Measurements from ENCODE around the gene SKIC2.

The SKIC2 gene

DNA sequence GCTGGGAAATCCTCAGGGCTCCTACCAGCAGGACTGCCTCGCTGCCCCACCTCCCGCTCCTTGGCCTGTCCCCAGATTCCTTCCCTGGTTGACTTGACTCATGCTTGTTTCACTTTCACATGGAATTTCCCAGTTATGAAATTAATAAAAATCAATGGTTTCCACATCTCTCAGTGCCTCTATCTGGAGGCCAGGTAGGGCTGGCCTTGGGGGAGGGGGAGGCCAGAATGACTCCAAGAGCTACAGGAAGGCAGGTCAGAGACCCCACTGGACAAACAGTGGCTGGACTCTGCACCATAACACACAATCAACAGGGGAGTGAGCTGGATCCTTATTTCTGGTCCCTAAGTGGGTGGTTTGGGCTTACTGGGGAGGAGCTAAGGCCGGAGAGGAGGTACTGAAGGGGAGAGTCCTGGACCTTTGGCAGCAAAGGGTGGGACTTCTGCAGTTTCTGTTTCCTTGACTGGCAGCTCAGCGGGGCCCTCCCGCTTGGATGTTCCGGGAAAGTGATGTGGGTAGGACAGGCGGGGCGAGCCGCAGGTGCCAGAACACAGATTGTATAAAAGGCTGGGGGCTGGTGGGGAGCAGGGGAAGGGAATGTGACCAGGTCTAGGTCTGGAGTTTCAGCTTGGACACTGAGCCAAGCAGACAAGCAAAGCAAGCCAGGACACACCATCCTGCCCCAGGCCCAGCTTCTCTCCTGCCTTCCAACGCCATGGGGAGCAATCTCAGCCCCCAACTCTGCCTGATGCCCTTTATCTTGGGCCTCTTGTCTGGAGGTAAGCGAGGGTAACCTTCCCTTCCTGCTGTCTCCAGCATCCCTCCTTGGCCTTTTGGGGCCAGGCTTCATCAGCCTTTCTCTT is 13.2 kb upstream of the SKIC2 start, which contains the start of gene CFB:
CFB (plus strand) TSS at position 589 of the 863 bp plus-strand sequence; CDS start at position 716, 127 bp downstream.
- DNase-seq: no peak

DNA sequence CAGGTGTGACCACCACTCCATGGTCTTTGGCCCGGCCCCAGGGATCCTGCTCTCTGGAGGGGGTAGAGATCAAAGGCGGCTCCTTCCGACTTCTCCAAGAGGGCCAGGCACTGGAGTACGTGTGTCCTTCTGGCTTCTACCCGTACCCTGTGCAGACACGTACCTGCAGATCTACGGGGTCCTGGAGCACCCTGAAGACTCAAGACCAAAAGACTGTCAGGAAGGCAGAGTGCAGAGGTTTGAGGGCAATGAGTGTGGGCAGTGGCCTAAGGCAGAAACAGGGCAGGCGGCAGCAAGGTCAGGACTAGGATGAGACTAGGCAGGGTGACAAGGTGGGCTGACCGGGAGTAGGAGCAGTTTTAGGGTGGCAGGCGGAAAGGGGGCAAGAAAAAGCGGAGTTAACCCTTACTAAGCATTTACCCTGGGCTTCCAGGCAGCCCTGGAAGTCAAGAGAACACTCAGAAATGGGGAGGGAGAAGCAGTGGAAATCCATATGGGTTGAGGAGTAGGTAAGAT is 12.5 kb upstream of the SKIC2 start:
- no peak for DNase-seq

DNA sequence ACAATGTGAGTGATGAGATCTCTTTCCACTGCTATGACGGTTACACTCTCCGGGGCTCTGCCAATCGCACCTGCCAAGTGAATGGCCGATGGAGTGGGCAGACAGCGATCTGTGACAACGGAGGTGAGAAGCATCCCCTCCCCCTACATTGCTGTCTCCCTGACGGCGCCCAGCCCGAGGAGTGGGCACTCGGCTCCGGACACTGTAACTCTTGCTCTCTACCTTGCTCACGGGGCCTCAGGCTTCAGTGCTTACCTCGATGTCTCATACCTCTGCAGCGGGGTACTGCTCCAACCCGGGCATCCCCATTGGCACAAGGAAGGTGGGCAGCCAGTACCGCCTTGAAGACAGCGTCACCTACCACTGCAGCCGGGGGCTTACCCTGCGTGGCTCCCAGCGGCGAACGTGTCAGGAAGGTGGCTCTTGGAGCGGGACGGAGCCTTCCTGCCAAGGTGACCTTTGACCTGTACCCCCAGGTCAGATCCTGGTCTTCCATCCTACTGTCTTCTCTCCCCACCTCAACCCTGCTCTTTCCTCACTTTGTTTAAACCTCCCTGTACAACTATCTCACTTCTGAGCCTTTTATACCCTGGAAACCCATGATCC is 11.8 kb upstream of the SKIC2 start:
- DNase-seq: no peak

DNA sequence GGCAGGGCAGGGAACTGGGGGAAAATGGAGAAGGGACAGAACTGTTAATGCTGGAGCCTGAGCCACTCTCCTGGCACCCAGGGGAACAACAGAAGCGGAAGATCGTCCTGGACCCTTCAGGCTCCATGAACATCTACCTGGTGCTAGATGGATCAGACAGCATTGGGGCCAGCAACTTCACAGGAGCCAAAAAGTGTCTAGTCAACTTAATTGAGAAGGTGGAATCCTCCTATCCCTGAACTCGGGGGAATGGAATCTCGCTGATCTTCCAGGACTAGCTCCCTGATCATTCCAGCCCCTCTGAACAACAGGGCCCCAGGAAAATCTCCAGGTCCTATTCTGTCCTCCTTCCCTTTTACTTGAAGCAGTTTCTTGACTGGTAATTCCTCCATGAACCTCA is 11.1 kb upstream of the SKIC2 start:
- DNase-seq: no peak

DNA sequence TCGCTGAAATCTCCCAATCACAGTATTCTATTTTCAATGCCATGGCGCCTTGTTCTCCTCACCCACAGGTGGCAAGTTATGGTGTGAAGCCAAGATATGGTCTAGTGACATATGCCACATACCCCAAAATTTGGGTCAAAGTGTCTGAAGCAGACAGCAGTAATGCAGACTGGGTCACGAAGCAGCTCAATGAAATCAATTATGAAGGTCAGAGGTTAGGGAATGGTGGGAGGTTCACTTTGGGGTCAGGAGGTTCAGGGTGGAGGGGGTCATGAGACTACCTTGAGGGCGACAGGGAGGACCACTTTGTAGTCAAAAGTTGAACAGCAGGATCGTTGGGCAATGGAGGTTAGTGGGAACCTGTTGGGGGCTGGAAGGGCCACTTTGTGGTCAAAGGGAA is 10.7 kb upstream of the SKIC2 start:
- DNase-seq: no peak

DNA sequence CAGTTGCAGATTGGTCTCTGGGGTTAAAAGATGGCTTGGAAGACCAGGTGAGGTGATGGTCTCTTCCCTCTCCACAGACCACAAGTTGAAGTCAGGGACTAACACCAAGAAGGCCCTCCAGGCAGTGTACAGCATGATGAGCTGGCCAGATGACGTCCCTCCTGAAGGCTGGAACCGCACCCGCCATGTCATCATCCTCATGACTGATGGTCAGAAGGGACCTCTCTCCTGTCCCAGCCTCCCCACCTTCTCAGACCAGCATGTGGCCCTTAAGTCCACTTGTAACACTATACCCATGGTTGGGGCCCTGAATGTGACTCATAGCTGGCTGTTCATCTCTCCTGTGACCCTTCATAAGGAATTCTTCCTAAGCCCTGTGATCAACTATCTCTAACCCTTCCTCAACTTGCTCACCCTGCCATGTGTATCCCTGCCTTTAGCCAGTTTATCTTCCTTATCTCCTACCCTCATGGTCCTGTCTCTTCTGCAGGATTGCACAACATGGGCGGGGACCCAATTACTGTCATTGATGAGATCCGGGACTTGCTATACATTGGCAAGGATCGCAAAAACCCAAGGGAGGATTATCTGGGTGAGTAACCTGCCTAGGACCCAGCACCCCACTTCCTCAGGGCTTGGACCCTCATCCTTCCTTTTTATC is 10.1 kb upstream of the SKIC2 start:
- DNase-seq: no peak

DNA sequence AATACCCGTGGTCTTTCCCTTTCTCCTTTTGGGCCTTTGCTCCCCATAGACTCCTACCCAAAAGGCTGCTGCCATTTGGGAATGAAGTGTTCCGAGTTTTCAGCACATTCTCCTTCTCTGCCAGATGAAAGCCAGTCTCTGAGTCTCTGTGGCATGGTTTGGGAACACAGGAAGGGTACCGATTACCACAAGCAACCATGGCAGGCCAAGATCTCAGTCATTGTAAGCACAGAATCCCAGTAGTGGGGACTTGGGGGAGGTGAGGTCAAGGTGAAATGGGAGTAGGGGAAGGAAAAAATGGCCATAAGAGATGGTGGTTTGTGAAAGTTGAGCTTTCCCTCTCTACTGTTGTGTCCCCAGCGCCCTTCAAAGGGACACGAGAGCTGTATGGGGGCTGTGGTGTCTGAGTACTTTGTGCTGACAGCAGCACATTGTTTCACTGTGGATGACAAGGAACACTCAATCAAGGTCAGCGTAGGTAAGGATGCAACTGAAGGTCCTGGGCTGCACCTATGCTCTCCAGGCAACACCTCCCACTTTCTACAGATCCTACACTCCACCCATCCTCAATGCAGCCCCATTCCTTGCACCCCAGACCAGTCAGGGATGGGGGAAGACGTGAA is 8.9 kb upstream of the SKIC2 start:
- DNase-seq: no peak

DNA sequence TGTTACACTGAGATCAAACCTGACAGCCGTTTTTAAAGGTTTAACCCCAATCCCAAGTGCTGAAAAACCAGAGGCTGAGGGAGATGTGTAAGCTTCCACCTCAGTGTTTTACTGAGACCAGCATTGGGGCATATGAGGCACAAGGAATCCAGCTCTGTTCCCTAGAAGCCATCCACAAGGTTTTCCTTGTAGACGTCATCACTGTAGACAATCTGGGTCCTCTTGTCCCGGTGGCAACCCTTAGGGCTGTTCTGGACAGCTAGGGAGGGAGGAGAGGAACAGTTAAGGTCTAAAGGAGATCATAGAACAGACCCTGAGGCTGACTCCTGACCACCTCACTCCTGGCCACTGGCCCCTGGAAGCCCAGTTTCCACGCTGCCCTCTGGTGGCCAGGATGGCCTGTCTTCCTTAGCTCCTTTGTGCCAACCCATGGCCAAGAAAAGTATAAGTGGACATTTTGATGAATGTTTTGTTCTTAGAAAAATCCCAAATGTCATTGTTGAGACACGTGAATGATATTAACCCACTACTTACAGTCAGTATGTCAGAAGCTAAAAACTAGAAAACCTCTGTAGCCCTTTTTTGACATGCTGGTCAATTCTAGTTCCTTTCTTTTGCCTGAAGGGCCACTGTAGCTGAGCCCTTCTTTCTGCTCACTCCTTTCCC is 6.7 kb upstream of the SKIC2 start:
- DNase-seq: no peak

DNA sequence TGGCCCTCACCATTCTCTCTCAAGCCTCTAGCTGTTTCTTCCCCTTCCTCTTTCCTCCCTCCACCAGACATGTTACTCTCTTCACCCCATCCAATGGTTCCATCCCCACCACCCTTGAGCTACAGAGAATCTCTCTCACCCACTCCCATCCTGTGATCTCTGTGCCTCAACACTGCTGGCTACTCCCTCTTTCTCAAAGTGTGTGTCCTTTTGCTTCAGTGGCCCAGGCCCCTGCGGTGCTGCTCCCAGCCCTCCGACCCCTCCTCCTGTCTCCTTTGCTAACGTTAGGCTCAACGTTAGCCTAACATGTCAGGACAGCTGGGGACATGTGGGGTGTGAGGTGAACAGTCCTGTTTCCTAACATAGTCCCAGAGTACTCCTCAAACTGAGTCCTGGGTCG is 6.1 kb upstream of the SKIC2 start:
- DNase-seq: no peak

DNA sequence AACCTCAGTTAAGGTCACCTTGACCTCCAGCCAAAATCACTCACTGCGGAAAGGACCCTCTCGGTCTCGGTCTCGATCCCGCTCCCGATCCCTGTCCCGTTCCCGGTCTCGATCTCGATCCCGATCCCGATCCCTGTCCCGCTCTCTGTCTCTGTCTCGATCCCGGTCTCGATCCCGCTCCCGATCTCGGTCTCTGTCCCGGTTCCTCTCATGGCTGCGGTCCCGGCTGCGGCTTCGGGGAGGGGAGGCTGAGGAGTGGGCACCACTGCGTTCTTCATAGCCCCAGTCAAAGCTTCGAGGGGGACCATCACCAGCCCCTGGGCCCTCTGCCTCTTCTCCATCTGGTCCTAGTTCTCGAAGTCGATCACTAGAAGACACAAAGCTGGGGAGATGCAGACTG is 4.5 kb upstream of the SKIC2 start:
- DNase-seq: no peak

DNA sequence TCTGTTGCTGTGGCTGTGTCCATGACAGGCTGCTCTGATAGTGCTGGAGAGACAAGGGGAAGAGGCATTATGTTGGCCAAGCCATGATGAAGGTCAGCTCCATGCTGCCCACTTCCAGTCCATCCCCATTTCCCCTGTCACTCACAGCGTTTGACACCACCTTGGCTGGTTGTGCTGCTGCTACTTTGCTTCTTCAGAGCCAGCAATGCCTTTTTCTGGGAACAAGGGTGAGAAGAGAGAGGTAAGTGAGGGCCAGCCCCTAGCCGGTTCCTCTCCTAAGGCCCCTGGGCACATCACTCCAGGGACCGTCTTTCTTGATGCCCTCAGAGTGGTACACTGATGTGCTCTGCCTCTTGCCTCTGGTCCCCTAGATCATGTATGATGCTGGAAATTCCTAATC is 2.2 kb upstream of the SKIC2 start:
- DNase-seq: no peak

DNA sequence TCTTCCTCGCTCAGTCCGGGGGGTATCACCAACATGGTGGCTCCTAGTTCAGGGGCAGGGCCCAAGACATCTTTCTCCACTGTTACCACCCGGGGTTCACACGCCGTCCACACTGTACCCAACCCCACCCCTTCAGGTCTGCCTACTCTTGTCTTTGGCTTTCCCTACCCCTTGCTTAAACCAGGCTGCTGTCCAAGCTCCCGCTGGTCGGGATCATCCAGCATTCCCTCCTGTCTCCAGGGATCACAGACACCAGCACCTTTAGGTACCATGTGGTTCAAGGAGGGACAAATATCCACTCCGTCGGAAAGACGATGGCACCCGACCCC is 599 bp upstream of the SKIC2 start:
- DNase-seq: no peak

DNA sequence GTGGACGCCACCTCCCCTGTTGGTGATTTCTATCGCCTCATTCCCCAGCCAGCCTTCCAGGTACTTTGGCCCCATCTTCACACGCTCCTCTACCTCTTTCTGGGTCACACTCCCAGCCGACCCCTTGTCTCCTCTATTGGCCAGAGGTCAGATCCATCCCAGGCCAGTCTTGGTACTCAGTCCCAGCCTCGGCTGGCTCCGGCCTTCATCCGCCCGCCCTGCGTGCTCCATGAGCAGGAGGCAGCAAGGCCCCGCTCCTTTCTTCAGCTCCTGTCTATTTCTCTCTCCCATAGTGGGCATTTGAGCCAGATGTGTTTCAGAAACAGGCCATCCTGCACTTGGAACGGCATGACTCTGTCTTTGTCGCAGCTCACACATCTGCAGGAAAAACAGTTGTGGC is 2.6 kb downstream of the SKIC2 start:
- no peak for DNase-seq

DNA sequence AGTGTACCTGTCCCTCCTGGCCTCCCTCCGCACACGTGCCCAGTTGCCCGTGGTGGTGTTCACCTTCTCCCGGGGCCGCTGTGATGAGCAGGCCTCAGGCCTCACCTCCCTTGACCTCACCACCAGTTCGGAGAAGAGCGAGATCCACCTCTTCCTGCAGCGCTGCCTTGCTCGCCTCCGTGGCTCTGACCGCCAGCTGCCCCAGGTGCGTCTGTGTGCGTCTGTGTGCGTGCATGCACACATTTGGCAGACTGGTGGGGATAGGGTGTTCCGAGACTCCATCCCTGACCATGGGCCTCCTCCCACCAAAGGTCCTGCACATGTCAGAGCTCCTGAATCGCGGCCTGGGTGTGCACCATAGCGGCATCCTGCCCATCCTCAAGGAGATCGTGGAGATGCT is 4.9 kb downstream of the SKIC2 start:
- no peak for DNase-seq

DNA sequence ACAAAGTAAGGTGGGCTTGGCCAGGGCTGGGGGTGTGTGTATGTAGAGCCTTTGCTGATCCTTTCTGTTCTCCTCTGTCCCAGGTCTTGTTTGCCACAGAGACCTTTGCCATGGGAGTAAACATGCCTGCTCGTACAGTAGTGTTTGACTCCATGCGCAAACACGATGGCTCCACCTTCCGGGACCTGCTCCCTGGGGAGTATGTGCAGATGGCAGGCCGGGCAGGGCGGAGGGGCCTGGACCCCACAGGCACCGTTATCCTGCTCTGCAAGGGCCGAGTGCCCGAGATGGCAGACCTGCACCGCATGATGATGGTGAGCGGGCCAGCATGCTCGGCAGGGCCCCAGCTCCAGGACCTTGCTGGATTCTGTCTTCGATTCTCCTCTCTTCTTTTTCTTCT is 6.7 kb downstream of the SKIC2 start:
- no peak for DNase-seq

DNA sequence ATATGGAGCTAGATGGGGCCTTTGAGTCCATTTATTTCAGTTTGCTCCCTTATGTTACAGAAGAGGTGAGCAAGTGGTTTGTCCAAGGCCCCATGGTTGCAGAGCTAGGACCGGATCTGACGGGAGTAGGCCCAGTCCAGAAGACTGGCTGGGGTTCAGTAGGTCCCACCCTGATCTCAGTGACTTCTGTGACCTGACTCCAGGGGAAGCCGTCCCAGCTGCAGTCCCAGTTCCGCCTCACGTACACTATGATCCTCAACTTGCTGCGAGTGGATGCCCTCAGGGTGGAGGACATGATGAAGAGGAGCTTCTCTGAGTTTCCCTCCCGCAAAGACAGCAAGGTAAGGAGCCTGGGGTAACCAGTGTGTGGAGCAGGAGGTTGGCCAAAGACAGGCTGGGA is 7.5 kb downstream of the SKIC2 start:
- DNase-seq: no peak

DNA sequence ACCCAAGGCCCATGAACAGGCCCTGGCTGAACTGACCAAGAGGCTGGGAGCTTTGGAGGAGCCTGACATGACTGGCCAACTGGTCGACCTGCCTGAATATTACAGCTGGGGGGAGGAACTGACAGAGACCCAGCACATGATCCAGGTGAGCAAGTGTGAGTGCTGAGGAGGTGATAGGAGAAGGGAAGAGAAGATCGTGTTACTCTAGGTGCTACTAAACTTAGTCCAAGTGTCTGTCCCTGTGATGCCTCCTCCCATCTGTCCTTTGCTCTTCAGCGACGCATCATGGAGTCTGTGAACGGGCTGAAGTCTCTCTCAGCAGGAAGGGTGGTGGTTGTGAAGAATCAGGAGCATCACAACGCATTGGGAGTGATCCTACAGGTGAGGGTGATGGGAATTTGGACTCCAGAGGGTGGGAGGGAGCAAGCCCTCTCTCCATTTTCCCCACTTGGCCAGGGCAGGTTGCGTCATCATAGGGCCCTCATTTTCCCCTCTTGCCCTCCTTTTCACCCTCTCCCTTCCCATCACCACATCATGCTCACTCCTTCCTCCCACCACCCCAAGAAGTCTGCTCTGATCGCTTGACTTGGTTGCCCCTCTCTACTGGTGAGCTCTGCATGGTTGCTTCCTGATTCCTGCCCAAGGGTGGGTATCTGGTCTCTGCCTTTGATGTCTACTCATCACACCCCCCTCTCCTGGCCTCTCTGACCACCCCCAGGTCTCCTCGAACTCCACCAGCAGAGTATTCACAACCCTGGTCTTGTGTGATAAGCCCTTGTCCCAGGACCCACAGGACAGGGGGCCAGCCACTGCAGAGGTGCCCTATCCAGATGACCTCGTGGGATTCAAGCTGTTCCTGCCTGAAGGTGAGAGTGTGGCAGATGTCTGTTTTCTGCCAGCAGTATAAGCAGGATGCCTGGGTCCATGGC is 8.3 kb downstream of the SKIC2 start:
- DNase-seq: no peak

DNA sequence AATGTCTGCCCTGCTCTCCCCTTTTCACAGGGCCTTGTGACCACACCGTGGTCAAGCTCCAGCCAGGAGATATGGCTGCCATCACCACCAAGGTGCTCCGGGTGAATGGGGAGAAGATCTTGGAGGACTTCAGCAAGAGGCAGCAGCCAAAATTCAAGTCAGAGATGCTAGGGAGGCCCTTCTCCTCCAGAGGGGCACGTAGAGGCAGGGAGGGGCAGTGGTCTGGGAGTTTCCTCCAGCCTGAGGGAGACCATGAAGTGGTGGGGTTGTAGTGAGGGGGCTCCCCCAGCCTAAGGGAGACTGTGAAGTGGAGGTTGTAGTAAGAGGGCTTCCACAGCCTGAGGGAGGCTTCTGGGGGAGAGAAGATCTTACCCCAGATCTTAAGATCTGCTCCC is 8.9 kb downstream of the SKIC2 start:
- no peak for DNase-seq

DNA sequence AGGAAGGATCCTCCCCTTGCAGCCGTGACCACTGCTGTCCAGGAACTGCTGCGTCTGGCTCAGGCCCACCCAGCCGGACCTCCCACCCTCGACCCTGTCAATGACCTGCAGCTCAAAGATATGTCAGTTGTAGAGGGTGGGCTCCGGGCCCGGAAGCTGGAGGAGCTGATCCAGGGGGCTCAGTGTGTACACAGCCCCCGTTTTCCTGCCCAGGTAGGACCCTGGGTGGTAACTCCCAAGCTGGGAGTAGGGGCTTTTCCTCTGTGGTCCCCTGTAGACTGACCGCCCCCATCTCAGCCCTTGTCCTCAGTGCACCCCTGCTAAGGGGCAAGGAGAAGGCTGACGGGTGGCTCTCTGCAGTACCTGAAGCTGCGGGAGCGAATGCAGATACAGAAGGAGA is 9.4 kb downstream of the SKIC2 start:
- DNase-seq: no peak

DNA sequence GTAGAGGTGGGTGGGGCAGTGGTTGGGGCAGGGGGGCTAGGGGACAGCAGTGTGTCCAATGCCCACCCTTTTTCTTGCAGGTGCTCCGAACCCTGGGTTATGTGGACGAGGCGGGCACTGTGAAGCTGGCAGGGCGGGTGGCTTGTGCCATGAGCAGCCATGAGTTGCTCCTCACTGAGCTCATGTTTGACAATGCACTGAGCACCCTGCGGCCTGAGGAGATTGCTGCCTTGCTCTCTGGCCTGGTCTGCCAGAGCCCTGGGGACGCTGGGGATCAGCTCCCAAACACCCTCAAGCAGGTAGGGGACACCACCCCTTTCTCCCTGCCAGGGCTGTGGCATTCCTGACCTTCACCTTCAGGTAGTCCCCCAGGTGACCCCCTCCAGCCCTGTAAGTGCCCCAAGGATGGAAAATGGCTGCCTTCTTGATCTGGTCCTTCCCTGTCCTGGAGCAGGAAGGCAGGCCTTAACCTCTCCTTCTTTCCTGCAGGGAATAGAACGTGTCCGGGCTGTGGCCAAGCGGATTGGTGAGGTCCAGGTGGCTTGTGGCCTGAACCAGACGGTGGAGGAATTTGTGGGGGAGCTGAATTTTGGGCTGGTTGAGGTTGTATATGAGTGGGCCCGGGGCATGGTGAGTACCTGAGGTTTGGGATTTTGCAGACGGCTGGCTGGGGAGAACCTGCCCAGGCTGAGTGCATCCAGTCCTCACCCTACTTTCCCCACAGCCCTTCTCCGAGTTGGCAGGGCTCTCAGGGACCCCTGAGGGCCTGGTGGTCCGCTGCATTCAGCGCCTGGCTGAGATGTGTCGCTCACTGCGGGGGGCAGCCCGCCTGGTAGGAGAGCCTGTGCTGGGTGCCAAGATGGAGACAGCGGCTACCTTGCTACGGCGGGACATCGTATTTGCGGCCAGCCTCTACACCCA is 10.1 kb downstream of the SKIC2 start:
- no peak for DNase-seq

Measured in activated gamma-delta T cell (primary cell).